SK-N-SH (cell line): ENCODE results near the gene TFCP2L1. TPM values are rescaled to one million over a fixed set of nuclear protein-coding genes. Genes with fewer than 3 reads are reported as not detected.

ENCODE experiments used
- CTCF ChIA-PET: fragments of 300-600, 350-600 bp; formaldehyde crosslinking; extraction: SDS; loops from one replicate; lab custom pipeline; 2021; lab: Yijun Ruan, JAX
- POLR2A ChIA-PET: fragments of 350-600 bp; sonication (Branson Sonifier 250); formaldehyde crosslinking; extraction: SDS; loops from one replicate; lab custom pipeline; 2020; ENCODE audit warnings: antibody characterized with exemption, inconsistent platforms; lab: Yijun Ruan, JAX
- DNase-seq: peaks from one replicate; pipeline ENCODE4 v3.0.0; 2012
- H2AFZ ChIP-seq: fragments of 200-600 bp; sonication (generic); 2 replicates; pipeline ENCODE4 v1.8.1; 2016; ENCODE audit warnings: antibody characterized with exemption, mild to moderate bottlenecking, low read depth
- H3F3A ChIP-seq: fragments of 200-600 bp; sonication (generic); replicated peaks from 2 replicates; pipeline ENCODE3; 2016; ENCODE audit warnings: antibody characterized with exemption, mild to moderate bottlenecking; ENCODE audit not compliant: insufficient read depth
- H3K27ac ChIP-seq, 2 experiments: fragments of 200-500 bp in 1 of 2; fragments of 200-600 bp in 1 of 2; sonication (Bioruptor generic) in 1 of 2; sonication (generic), shearing (Covaris generic) in 1 of 2; 2 replicates each; pipeline versions ENCODE4 v1.5.1 to v1.6.1; 2014 to 2016; ENCODE audit warnings: low read depth in 2 of 2, inconsistent platforms in 1 of 2, low read length in 1 of 2, mild to moderate bottlenecking in 1 of 2, mixed read lengths in 1 of 2
- H3K27me3 ChIP-seq: fragments of 200-600 bp; sonication (generic), shearing (Covaris generic); 2 replicates; pipeline ENCODE4 v1.6.1; 2016; ENCODE audit warnings: mixed run types; ENCODE audit not compliant: insufficient read depth
- H3K36me3 ChIP-seq, 2 experiments: fragments of 200-500 bp in 1 of 2; fragments of 200-600 bp in 1 of 2; sonication (Bioruptor generic) in 1 of 2; sonication (generic) in 1 of 2; replicated peaks in 1 of 2; 2 replicates each; pipeline versions ENCODE3 to v1.5.1; 2014 to 2016; ENCODE audit warnings: low read length in 1 of 2, mild to moderate bottlenecking in 1 of 2; ENCODE audit not compliant: insufficient read depth in 2 of 2, control insufficient read depth in 1 of 2
- H3K4me1 ChIP-seq, 2 experiments: fragments of 200-500 bp in 1 of 2; fragments of 200-600 bp in 1 of 2; sonication (Bioruptor generic) in 1 of 2; sonication (generic), shearing (Covaris generic) in 1 of 2; 2 replicates each; pipeline versions ENCODE4 v1.5.1 to v1.6.1; 2014 to 2016; ENCODE audit warnings: low read depth in 1 of 2, low read length in 1 of 2, mixed run types in 1 of 2; ENCODE audit not compliant: insufficient read depth in 2 of 2, control insufficient read depth in 1 of 2
- H3K4me2 ChIP-seq: fragments of 200-600 bp; sonication (generic), shearing (Covaris generic); 2 replicates; pipeline ENCODE4 v1.6.1; 2017; ENCODE audit warnings: mixed run types
- H3K4me3 ChIP-seq, 2 experiments: fragments of 200-500 bp in 1 of 2; fragments of 200-600 bp in 1 of 2; sonication (Bioruptor generic) in 1 of 2; sonication (generic), shearing (Covaris generic) in 1 of 2; 2 replicates each; pipeline versions ENCODE4 v1.5.1 to v1.8.1; 2014 to 2016; ENCODE audit warnings: low read depth in 2 of 2, inconsistent platforms in 1 of 2, low read length in 1 of 2, mild to moderate bottlenecking in 1 of 2, mixed read lengths in 1 of 2, moderate library complexity in 1 of 2
- H3K79me2 ChIP-seq: fragments of 200-600 bp; sonication (generic); 2 replicates; pipeline ENCODE4 v1.8.1; 2017; ENCODE audit warnings: mild to moderate bottlenecking; ENCODE audit not compliant: insufficient read depth
- H3K9ac ChIP-seq: fragments of 200-600 bp; sonication (generic); 2 replicates; pipeline ENCODE4 v1.6.1; 2017; ENCODE audit warnings: mixed run types
- H3K9me2 ChIP-seq: fragments of 200-600 bp; sonication (generic); 2 replicates; pipeline ENCODE4 v1.6.1; 2017; ENCODE audit warnings: mixed run types
- H3K9me3 ChIP-seq: fragments of 200-600 bp; sonication (generic); 2 replicates; pipeline ENCODE4 v1.6.1; 2017; ENCODE audit warnings: mixed run types, mild to moderate bottlenecking, moderate library complexity
- H4K20me1 ChIP-seq: fragments of 200-600 bp; sonication (generic); 2 replicates; pipeline ENCODE4 v1.6.1; 2017; ENCODE audit warnings: mild to moderate bottlenecking, mixed run types; ENCODE audit not compliant: insufficient read depth
- CTCF ChIP-seq: fragments of 200-600 bp; sonication (generic); IDR thresholded peaks from 2 replicates; pipeline ENCODE4 v1.6.1; 2017; ENCODE audit warnings: antibody characterized with exemption, mild to moderate bottlenecking, moderate library complexity
- EP300 ChIP-seq, 2 experiments: IDR thresholded peaks; 2 replicates each; pipeline versions ENCODE4 v1.4.0 to v1.6.1; 2012; ENCODE audit warnings: borderline replicate concordance in 1 of 2, low read depth in 1 of 2, low read length in 1 of 2
- EZH2phosphoT487 ChIP-seq: fragments of 200-600 bp; sonication (generic); IDR thresholded peaks from 2 replicates; pipeline ENCODE4 v1.6.1; 2017; ENCODE audit warnings: low read depth, mixed run types, mild to moderate bottlenecking, antibody characterized with exemption, moderate library complexity, borderline replicate concordance
- GATA2 ChIP-seq: sonication (generic); formaldehyde crosslinking; IDR thresholded peaks from 2 replicates; pipeline ENCODE4 v1.5.0; 2020; ENCODE audit warnings: mild to moderate bottlenecking, missing genetic modification reagents
- JUND ChIP-seq: IDR thresholded peaks from 2 replicates; pipeline ENCODE4 v1.4.0; 2012
- MEF2A ChIP-seq: IDR thresholded peaks from 2 replicates; pipeline ENCODE4 v1.4.0; 2012; ENCODE audit warnings: low read depth, borderline replicate concordance
- NFIC ChIP-seq: IDR thresholded peaks from 2 replicates; pipeline ENCODE4 v1.4.0; 2012; ENCODE audit warnings: borderline replicate concordance
- RAD21 ChIP-seq: IDR thresholded peaks from 2 replicates; pipeline ENCODE4 v1.6.1; 2012; ENCODE audit warnings: mild to moderate bottlenecking, low read length
- REST ChIP-seq: IDR thresholded peaks from 2 replicates; pipeline ENCODE4 v1.6.1; 2012; ENCODE audit warnings: mild to moderate bottlenecking, low read depth, low read length, moderate library complexity
- RXRA ChIP-seq: IDR thresholded peaks from 2 replicates; pipeline ENCODE4 v1.4.0; 2012; ENCODE audit warnings: low read depth, mild to moderate bottlenecking, borderline replicate concordance
- TAF1 ChIP-seq: IDR thresholded peaks from 2 replicates; pipeline ENCODE4 v1.6.1; 2012; ENCODE audit warnings: low read depth, mild to moderate bottlenecking, low read length, moderate library complexity, borderline replicate concordance
- TCF12 ChIP-seq: IDR thresholded peaks from 2 replicates; pipeline ENCODE4 v1.4.0; 2012
- YY1 ChIP-seq: IDR thresholded peaks from 2 replicates; pipeline ENCODE4 v1.4.0; 2012; ENCODE audit warnings: low read depth, mild to moderate bottlenecking
- WGBS: methylation state at CpG from one replicate; pipeline ENCODE4 v1.1.6; 2017; ENCODE audit warnings: low lambda C conversion rate; 5-methylcytosine and 5-hydroxymethylcytosine counted together
- polyA plus RNA-seq, 3 experiments: library from polyadenylated mRNA; depleted of rRNA; stranded (reverse); fragments of >200 nt; gene quantifications; 2 replicates each; pipeline ENCODE4 v1.2.3, GENCODE V29; 2012
- TF ChIP-seq, protein P1 (sequence below): IDR thresholded peaks from 2 replicates; pipeline ENCODE4 v1.4.0; 2012; ENCODE audit warnings: low read depth
- TF ChIP-seq, protein P2 (sequence below): IDR thresholded peaks from 2 replicates; pipeline ENCODE4 v1.4.0; 2012; ENCODE audit warnings: low read depth, borderline replicate concordance

Gene TFCP2L1
- polyA plus RNA-seq, 1 of the 3 experiments (the other 2 are of a cell fraction): not detected

GRCh38 chr2:121330921-121331320, 45.9 kb upstream of the TFCP2L1 start:
- Histone ChIP-seq H3K9me2 (no peaks in the 10 kb centered on the region), H3F3A (no peaks in the 10 kb centered on the region), H3K4me2 (no peak overlapping the region), H3K27me3 (no peaks in the 10 kb centered on the region), H3K79me2 (no peaks in the 10 kb centered on the region), H3K9me3 (no peaks in the 10 kb centered on the region), H3K9ac (no peak overlapping the region), H2AFZ (no peak overlapping the region), H3K27ac (no peak overlapping the region), H3K4me1 (no peaks in the 10 kb centered on the region; a peak in 1 of 4 replicates), H3K4me3 (no peak overlapping the region), H3K36me3 (no peaks in the 10 kb centered on the region), H4K20me1 (no peaks in the 10 kb centered on the region)
- CTCF ChIA-PET: no interaction called here
- peak; percentile 4 for DNase-seq
- TF ChIP-seq, protein P1, sequence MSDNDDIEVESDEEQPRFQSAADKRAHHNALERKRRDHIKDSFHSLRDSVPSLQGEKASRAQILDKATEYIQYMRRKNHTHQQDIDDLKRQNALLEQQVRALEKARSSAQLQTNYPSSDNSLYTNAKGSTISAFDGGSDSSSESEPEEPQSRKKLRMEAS: no peak
- no peak for TF ChIP-seq RAD21
- TF ChIP-seq CTCF: no peak
- TF ChIP-seq RXRA: no peak
- no peak for TF ChIP-seq EP300 (IDR thresholded peaks at IDR 0.05; ENCODE audit: borderline replicate concordance in 1 of 2, low read depth in 1 of 2, low read length in 1 of 2)
- TF ChIP-seq TCF12: no peak
- TF ChIP-seq REST: no peak
- TF ChIP-seq JUND: no peak
- no peak for TF ChIP-seq MEF2A
- no peak for TF ChIP-seq NFIC
- POLR2A ChIA-PET: no interaction called here
- WGBS: 78% methylated on average over 15 of the region's 15 CpGs

GRCh38 chr2:121329786-121330185, 44.8 kb upstream of the TFCP2L1 start:
- ChIA-PET CTCF (no interaction called here), POLR2A (no interaction called here)
- Histone ChIP-seq H3K27ac (no peak overlapping the region), H3K4me3 (no peak overlapping the region), H3K27me3 (no peaks in the 10 kb centered on the region), H3K4me1 (no peaks in the 10 kb centered on the region), H3K4me2 (no peak overlapping the region), H3K79me2 (no peaks in the 10 kb centered on the region), H4K20me1 (no peaks in the 10 kb centered on the region), H3K9me3 (no peaks in the 10 kb centered on the region), H3K36me3 (no peaks in the 10 kb centered on the region), H3K9ac (no peak overlapping the region), H3F3A (no peaks in the 10 kb centered on the region), H2AFZ (no peak overlapping the region), H3K9me2 (no peaks in the 10 kb centered on the region)
- WGBS: 52% methylated on average over 5 of the region's 6 CpGs
- DNase-seq: peak; percentile 4
- TF ChIP-seq, protein P2, sequence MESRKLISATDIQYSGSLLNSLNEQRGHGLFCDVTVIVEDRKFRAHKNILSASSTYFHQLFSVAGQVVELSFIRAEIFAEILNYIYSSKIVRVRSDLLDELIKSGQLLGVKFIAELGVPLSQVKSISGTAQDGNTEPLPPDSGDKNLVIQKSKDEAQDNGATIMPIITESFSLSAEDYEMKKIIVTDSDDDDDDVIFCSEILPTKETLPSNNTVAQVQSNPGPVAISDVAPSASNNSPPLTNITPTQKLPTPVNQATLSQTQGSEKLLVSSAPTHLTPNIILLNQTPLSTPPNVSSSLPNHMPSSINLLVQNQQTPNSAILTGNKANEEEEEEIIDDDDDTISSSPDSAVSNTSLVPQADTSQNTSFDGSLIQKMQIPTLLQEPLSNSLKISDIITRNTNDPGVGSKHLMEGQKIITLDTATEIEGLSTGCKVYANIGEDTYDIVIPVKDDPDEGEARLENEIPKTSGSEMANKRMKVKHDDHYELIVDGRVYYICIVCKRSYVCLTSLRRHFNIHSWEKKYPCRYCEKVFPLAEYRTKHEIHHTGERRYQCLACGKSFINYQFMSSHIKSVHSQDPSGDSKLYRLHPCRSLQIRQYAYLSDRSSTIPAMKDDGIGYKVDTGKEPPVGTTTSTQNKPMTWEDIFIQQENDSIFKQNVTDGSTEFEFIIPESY: no peak
- TF ChIP-seq REST (no peak), YY1 (no peak), TCF12 (no peak), GATA2 (CRISPR knock-in tag) (no peak), TAF1 (no peak), EP300 (IDR thresholded peaks at IDR 0.05; ENCODE audit: borderline replicate concordance in 1 of 2, low read depth in 1 of 2, low read length in 1 of 2) (no peak), EZH2phosphoT487 (no peak)
- TF ChIP-seq, protein P1: no peak
